AG04449 (cell line): Measurements from ENCODE around the gene MYLK3.

ENCODE experiments used
- CTCF ChIA-PET: fragments of 350-600 bp; formaldehyde crosslinking; extraction: SDS; loops from one replicate; lab custom pipeline; 2021; ENCODE audit warnings: antibody characterized with exemption; lab: Yijun Ruan, JAX
- POLR2A ChIA-PET: fragments of 400-600, 350-600 bp; formaldehyde crosslinking; extraction: SDS; loops from one replicate; lab custom pipeline; 2020; ENCODE audit warnings: antibody characterized with exemption, inconsistent platforms; lab: Yijun Ruan, JAX
- DNase-seq: peaks from one replicate; pipeline ENCODE4 v3.0.0-alpha.2; 2010; ENCODE audit warnings: low read depth, low spot score
- H3K4me3 ChIP-seq: 2 replicates; pipeline ENCODE4 v1.5.1; 2011; ENCODE audit warnings: low read depth, mild to moderate bottlenecking, control low read depth, low read length
- CTCF ChIP-seq: IDR thresholded peaks from one replicate; pipeline ENCODE4 v1.5.1; 2011; ENCODE audit warnings: mild to moderate bottlenecking, moderate library complexity, low read length, control low read depth, inconsistent platforms; ENCODE audit not compliant: insufficient read depth; ENCODE audit errors: missing control alignments

Gene MYLK3

GRCh38 chr16:46747777-46748651, at the start of gene MYLK3:
MYLK3 (minus strand) TSS chr16:46748344; CDS start chr16:46748193, 151 bp downstream.
- no peak for TF ChIP-seq CTCF
- no peak for DNase-seq
- CTCF ChIA-PET, result no interaction called here
- POLR2A ChIA-PET, result no interaction called here
- H3K4me3 ChIP-seq, result no peak within 1 kb of the TSS

- CTCF ChIA-PET, result interaction anchor here (0.7 to 6.7 kb wide), 4 partner anchors 9 to 242 kb away, joined by 3 to 91 read pairs (median 3); no protein-coding TSS in a partner anchor
- no peak for TF ChIP-seq CTCF
- no peak overlapping the region for H3K4me3 ChIP-seq
- DNase-seq, result no peak
- POLR2A ChIA-PET, result no interaction called here
Measured at GRCh38 chr16:46797501-46797900, 49.4 kb upstream of the MYLK3 start.

- H3K4me3 ChIP-seq, result no peak overlapping the region
- CTCF ChIA-PET, result interaction anchor here (6.7 kb wide), 1 partner anchor 122 kb away, joined by 91 read pairs; no protein-coding TSS in a partner anchor
- TF ChIP-seq CTCF, result no peak
- DNase-seq, result no peak
- POLR2A ChIA-PET, result interaction anchor here (0.5 kb wide), 1 partner anchor 36 kb away, joined by 5 read pairs; no protein-coding TSS in a partner anchor
Measured at GRCh38 chr16:46796764-46797269, 48.7 kb upstream of the MYLK3 start.

GRCh38 chr16:46793841-46794240, 45.7 kb upstream of the MYLK3 start:
- POLR2A ChIA-PET, result no interaction called here
- no peak for TF ChIP-seq CTCF
- H3K4me3 ChIP-seq, result no peak overlapping the region
- CTCF ChIA-PET, result interaction anchor here (1.4 kb wide), 1 partner anchor 164 kb away, joined by 3 read pairs; no protein-coding TSS in a partner anchor
- no peak for DNase-seq

GRCh38 chr16:46790599-46791270, 42.6 kb upstream of the MYLK3 start:
- H3K4me3 ChIP-seq, result peak overlapping the region; percentile 65
- ChIA-PET POLR2A (interaction anchor here (0.8 kb wide), 1 partner anchor 8 kb away, joined by 3 read pairs; no protein-coding TSS in a partner anchor), CTCF (interaction anchor here (2.6 kb wide), 2 partner anchors 10 to 11 kb away, joined by 16 to 32 read pairs; no protein-coding TSS in a partner anchor)
- no peak for TF ChIP-seq CTCF
- DNase-seq, result no peak
